ENCODE measurements around the gene C2orf74.
"Not testable (repeated sequence)": the region's sequence is repeated elsewhere in the genome, so short reads cannot be mapped to it uniquely, and the experiment has no call there.

The C2orf74 gene

DNA sequence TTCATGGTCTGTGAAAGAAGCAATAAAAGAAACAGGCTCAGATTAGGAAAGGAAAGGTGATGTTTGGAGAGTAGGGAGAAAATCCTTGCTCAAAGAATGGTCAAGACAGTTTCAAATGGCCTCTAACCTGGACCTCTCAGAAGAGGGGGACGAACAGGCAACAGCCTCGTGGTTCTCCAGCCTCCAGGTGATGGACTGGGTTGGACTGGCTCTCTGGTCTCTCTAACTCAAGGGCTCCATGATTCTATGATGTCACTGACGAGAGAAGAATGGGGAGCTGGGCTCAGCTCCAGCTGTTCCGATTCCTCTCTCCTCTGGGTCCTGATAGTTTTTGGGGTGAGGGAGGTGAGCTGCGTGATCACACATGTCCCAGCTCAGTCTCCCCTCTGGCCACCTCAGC lies at the start of gene C2orf74:
Gene C2orf74, plus strand, starts transcription at position 301 of the 400 bp plus-strand sequence. CDS start 327 bp downstream, outside the sequence.
- no peak within 1 kb of the TSS for H3K4me3 ChIP-seq (ENCODE audit: low read depth, low read length)
- H2AFZ ChIP-seq (ENCODE audit: low read length, unreplicated experiment): no peak within 1 kb of the TSS
- no peak within 1 kb of the TSS for H3K27ac ChIP-seq (ENCODE audit: low read depth, low read length)
- no peaks in the 10 kb centered on the region for H3K27me3 ChIP-seq (ENCODE audit: insufficient read depth, low read length)
- peaks cover 47% of the 10 kb centered on the region for H3K36me3 ChIP-seq (ENCODE audit: insufficient read depth, low read length)
- no peaks in the 10 kb centered on the region for H3K4me1 ChIP-seq (ENCODE audit: control insufficient read depth, insufficient read depth, low read length, unreplicated experiment)
- peaks cover under 1% of the 10 kb centered on the region for H3K79me2 ChIP-seq (ENCODE audit: control insufficient read depth, insufficient read depth, low read length, unreplicated experiment)

DNA sequence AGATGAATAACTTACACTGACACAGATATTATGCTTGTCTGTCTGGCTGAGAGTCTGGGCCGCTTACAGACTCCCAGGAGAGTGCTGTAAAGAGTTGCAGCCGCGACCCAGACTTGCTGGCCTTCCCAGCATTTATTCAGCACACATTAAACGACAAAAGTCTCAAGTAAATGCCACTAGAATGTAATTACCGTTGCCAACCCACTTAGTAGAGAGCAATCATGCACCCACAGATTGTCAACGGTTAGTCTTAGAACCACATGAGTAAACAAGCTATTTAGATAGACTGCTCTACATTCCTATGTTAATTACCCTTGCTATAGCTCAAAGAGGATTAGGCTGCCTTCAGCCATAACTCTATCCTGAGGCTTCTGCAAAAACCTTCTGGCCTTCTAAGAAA lies 47.8 kb upstream of the C2orf74 start:
- H3K79me2 ChIP-seq (ENCODE audit: control insufficient read depth, insufficient read depth, low read length, unreplicated experiment): no peaks in the 10 kb centered on the region
- H3K4me3 ChIP-seq (ENCODE audit: low read depth, low read length): no peak overlapping the region
- no peak overlapping the region for H2AFZ ChIP-seq (ENCODE audit: low read length, unreplicated experiment)
- H3K36me3 ChIP-seq (ENCODE audit: insufficient read depth, low read length): peaks cover 43% of the 10 kb centered on the region
- H3K4me1 ChIP-seq (ENCODE audit: control insufficient read depth, insufficient read depth, low read length, unreplicated experiment): no peaks in the 10 kb centered on the region
- H3K27me3 ChIP-seq (ENCODE audit: insufficient read depth, low read length): no peaks in the 10 kb centered on the region
- no peak overlapping the region for H3K27ac ChIP-seq (ENCODE audit: low read depth, low read length)

DNA sequence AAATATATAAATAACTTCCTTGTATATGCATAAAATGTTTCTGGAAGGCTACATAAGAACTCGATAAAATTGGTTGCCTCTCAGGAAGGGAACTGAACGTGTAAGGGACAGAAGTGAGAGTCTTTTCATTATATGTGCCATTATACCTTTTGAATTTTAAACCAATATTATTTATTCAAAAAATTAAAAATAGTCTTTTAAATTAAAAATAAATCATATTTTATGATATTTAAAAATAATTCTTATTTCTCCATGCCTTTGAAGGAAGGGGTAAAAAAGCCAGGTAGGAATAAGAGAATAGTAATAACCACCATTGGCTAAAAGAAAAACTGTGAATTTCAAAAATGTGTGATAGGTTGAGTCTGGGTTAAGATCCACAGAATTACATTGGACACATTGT lies 45.7 kb upstream of the C2orf74 start:
- H3K4me3 ChIP-seq (ENCODE audit: low read depth, low read length): no peak overlapping the region
- H3K4me1 ChIP-seq (ENCODE audit: control insufficient read depth, insufficient read depth, low read length, unreplicated experiment): no peaks in the 10 kb centered on the region
- no peak overlapping the region for H2AFZ ChIP-seq (ENCODE audit: low read length, unreplicated experiment)
- H3K27me3 ChIP-seq (ENCODE audit: insufficient read depth, low read length): no peaks in the 10 kb centered on the region
- H3K36me3 ChIP-seq (ENCODE audit: insufficient read depth, low read length): peaks cover 45% of the 10 kb centered on the region
- H3K27ac ChIP-seq (ENCODE audit: low read depth, low read length): no peak overlapping the region
- H3K79me2 ChIP-seq (ENCODE audit: control insufficient read depth, insufficient read depth, low read length, unreplicated experiment): no peaks in the 10 kb centered on the region

DNA sequence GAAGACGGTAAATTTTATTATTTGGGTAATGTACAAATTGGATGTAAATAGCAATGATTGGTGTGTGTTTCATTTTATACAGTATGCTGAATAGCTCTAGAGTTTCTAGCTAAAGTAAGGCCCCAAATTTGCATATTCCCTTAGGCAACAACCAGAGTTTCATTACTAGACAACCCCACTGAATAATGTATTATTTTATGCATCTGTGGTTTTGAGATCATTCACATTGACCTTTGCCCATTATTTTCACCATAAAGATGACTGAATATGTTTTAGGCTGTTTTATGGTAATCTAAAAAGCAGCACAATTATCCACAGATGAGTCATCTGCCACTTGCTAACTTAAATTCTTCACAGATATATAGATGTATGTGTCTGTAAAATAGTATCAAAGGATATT lies 44.5 kb upstream of the C2orf74 start:
- Histone ChIP-seq H3K36me3 (ENCODE audit: insufficient read depth, low read length) (peaks cover 33% of the 10 kb centered on the region), H3K79me2 (ENCODE audit: control insufficient read depth, insufficient read depth, low read length, unreplicated experiment) (no peaks in the 10 kb centered on the region), H3K27ac (ENCODE audit: low read depth, low read length) (no peak overlapping the region), H3K4me1 (ENCODE audit: control insufficient read depth, insufficient read depth, low read length, unreplicated experiment) (no peaks in the 10 kb centered on the region), H2AFZ (ENCODE audit: low read length, unreplicated experiment) (no peak overlapping the region), H3K27me3 (ENCODE audit: insufficient read depth, low read length) (no peaks in the 10 kb centered on the region), H3K4me3 (ENCODE audit: low read depth, low read length) (no peak overlapping the region)

DNA sequence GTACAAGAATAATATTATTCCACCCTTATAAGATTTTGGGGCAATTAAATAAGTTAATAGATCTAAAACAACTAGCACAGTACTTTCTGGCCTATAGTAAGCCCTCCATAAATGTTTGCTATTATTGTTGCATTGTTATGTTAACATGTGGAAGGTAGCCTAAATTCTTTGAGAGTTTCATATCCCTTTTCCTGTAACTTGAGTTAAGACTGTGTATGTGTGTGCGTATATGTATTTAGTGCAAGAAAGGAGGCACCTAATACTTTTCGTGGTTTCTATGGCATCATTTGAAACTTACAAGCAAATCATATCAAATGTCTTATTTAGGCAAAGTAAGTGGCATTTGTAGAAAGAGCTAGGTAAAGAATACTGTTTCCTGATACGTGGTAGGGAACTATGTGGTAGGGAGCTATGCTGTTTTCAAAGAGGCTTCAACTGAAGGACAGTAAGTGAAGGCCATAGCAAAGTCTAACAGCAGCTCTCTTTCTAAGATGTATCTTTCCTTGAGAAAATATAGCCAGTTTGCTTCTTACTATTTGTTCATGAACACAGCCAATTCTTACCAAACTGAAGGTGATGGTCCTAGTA lies 36.8 kb upstream of the C2orf74 start:
- no peak overlapping the region for H2AFZ ChIP-seq (ENCODE audit: low read length, unreplicated experiment)
- H3K4me1 ChIP-seq (ENCODE audit: control insufficient read depth, insufficient read depth, low read length, unreplicated experiment): no peaks in the 10 kb centered on the region
- H3K4me3 ChIP-seq (ENCODE audit: low read depth, low read length): no peak overlapping the region
- no peaks in the 10 kb centered on the region for H3K36me3 ChIP-seq (ENCODE audit: insufficient read depth, low read length)
- H3K79me2 ChIP-seq (ENCODE audit: control insufficient read depth, insufficient read depth, low read length, unreplicated experiment): no peaks in the 10 kb centered on the region
- no peak overlapping the region for H3K27ac ChIP-seq (ENCODE audit: low read depth, low read length)
- no peaks in the 10 kb centered on the region for H3K27me3 ChIP-seq (ENCODE audit: insufficient read depth, low read length)

DNA sequence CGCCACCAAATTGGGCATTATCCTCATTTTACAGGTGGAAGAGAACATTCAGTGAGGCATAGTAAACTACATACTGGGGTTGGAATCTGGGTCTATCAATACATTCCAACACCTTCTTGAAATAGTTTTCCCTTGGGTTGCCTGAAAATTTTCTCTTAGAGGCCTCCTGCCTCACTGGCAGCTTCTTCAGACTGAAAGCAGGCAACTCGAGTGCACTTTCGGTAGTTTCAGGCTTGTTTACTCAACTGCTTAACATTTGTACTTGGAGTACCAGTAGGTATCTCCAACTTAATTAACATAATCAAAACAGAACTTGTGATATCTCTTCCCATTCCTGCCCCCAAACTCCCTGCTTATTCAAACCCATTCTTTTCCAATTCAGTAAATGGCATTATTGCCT lies 36.2 kb upstream of the C2orf74 start:
- H3K4me3 ChIP-seq (ENCODE audit: low read depth, low read length): no peak overlapping the region
- H2AFZ ChIP-seq (ENCODE audit: low read length, unreplicated experiment): no peak overlapping the region
- no peaks in the 10 kb centered on the region for H3K27me3 ChIP-seq (ENCODE audit: insufficient read depth, low read length)
- no peaks in the 10 kb centered on the region for H3K4me1 ChIP-seq (ENCODE audit: control insufficient read depth, insufficient read depth, low read length, unreplicated experiment)
- H3K27ac ChIP-seq (ENCODE audit: low read depth, low read length): no peak overlapping the region
- no peaks in the 10 kb centered on the region for H3K79me2 ChIP-seq (ENCODE audit: control insufficient read depth, insufficient read depth, low read length, unreplicated experiment)
- H3K36me3 ChIP-seq (ENCODE audit: insufficient read depth, low read length): no peaks in the 10 kb centered on the region

DNA sequence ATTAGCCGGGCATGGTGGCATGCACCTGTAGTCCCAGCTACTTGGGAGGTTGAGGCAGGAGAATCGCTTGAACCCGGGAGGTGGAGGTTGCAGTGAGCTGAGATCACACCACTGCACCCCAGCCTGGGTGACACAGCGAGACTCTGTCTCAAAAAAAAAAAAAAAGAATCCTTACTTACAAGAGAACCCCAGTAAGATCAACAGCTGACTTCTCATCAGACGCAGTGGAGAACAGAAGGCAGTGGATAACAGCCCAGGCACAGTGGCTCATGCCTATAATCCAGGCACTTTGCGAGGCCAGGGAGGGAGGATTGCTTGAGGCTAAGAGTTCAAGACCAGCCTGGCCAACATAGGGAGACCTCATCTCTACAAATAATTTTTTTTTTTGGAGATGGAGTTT lies 33.9 kb upstream of the C2orf74 start:
- not testable (repeated sequence) for H3K4me3 ChIP-seq (ENCODE audit: low read depth, low read length); H3K36me3 ChIP-seq (ENCODE audit: insufficient read depth, low read length); H2AFZ ChIP-seq (ENCODE audit: low read length, unreplicated experiment); H3K27me3 ChIP-seq (ENCODE audit: insufficient read depth, low read length); H3K4me1 ChIP-seq (ENCODE audit: control insufficient read depth, insufficient read depth, low read length, unreplicated experiment); H3K27ac ChIP-seq (ENCODE audit: low read depth, low read length); H3K79me2 ChIP-seq (ENCODE audit: control insufficient read depth, insufficient read depth, low read length, unreplicated experiment)

DNA sequence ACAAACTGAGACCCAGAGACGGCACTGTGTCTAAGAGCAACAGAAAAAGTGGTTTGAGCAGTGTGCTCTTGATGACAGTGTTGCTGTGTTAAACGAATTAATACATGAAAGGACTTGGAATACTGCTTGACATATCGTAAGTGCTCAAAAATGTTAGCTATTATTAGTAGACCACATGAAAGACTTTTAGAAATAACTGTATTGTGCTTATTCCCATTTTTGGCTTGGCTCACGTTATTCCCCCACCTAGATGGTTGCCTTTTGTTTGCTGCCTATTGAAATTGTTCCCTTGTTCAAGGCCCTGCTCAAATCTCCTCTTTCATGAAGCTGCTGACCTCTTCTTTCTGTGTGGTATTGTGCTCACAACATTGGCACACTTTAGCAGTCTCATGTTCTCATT lies 27.8 kb upstream of the C2orf74 start:
- H3K27ac ChIP-seq (ENCODE audit: low read depth, low read length): no peak overlapping the region
- no peak overlapping the region for H3K4me3 ChIP-seq (ENCODE audit: low read depth, low read length)
- no peaks in the 10 kb centered on the region for H3K79me2 ChIP-seq (ENCODE audit: control insufficient read depth, insufficient read depth, low read length, unreplicated experiment)
- no peaks in the 10 kb centered on the region for H3K27me3 ChIP-seq (ENCODE audit: insufficient read depth, low read length)
- no peak overlapping the region for H2AFZ ChIP-seq (ENCODE audit: low read length, unreplicated experiment)
- no peaks in the 10 kb centered on the region for H3K36me3 ChIP-seq (ENCODE audit: insufficient read depth, low read length)
- no peaks in the 10 kb centered on the region for H3K4me1 ChIP-seq (ENCODE audit: control insufficient read depth, insufficient read depth, low read length, unreplicated experiment)

DNA sequence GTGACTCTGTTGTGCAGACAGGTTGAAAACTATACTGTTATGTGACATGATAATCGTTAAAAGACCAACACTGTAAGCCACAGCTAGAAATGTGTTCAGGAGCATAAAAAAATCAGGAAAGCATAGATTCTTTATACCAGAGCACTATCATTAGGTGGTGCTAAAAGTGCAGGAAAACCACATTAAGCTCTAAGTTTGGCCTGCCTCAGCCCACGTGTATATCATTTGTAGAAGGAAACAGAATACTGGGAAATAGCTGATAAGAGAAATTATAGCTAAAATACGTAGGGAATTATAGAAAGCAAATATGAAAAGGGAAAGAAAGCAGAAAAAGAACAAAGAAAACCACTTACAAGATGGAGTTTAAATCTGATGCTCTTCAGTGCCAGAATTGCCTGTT lies 26.5 kb upstream of the C2orf74 start:
- Histone ChIP-seq H3K27me3 (ENCODE audit: insufficient read depth, low read length) (no peaks in the 10 kb centered on the region), H2AFZ (ENCODE audit: low read length, unreplicated experiment) (no peak overlapping the region), H3K27ac (ENCODE audit: low read depth, low read length) (no peak overlapping the region), H3K4me1 (ENCODE audit: control insufficient read depth, insufficient read depth, low read length, unreplicated experiment) (no peaks in the 10 kb centered on the region), H3K4me3 (ENCODE audit: low read depth, low read length) (no peak overlapping the region), H3K79me2 (ENCODE audit: control insufficient read depth, insufficient read depth, low read length, unreplicated experiment) (no peaks in the 10 kb centered on the region), H3K36me3 (ENCODE audit: insufficient read depth, low read length) (no peaks in the 10 kb centered on the region)

DNA sequence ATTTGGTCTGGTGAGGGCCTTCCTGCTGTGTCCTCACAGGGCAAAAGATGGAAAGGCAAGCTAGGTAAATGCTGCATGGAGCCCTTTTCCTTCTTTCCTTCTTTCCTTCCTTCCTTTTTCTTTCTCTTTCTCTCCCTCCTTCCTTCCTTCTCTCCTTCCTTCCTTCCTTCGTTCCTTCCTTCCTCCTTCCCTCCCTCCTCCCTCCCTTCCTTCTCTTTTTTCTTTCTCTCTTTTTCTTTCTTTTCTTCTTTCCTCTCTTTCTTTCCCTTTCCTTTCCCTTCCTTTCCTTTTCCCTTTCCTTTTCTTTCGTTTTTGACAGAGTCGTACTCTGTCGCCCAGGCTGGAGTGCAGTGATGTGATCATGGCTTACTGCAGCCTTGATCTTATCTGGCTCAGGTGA lies 23.1 kb upstream of the C2orf74 start:
- Histone ChIP-seq H3K27me3 (ENCODE audit: insufficient read depth, low read length) (no peaks in the 10 kb centered on the region), H3K79me2 (ENCODE audit: control insufficient read depth, insufficient read depth, low read length, unreplicated experiment) (no peaks in the 10 kb centered on the region), H3K4me3 (ENCODE audit: low read depth, low read length) (no peak overlapping the region), H2AFZ (ENCODE audit: low read length, unreplicated experiment) (no peak overlapping the region), H3K27ac (ENCODE audit: low read depth, low read length) (no peak overlapping the region), H3K4me1 (ENCODE audit: control insufficient read depth, insufficient read depth, low read length, unreplicated experiment) (no peaks in the 10 kb centered on the region), H3K36me3 (ENCODE audit: insufficient read depth, low read length) (no peaks in the 10 kb centered on the region)

DNA sequence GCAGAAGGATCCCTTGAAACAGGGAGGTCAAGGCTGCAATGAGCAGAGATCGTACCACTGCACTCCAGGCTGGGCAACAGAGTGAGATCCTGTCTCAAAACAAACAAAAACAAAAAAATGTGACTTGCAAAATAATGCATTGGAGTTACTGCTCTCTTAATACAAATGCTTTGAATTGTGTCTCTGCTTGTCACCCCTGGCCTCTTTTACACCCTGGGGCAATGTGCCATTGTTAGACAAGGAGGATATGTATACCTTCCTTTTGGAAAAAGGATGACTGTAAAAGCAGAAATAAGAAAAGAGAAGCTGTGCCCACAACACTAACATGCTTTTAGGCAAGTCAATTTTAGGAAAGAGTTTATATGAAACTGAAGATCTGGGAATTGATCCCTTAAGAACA lies 20.8 kb upstream of the C2orf74 start:
- H3K36me3 ChIP-seq (ENCODE audit: insufficient read depth, low read length): peaks cover 4% of the 10 kb centered on the region; the same call in 1 of the 2 replicates
- H3K27ac ChIP-seq (ENCODE audit: low read depth, low read length): no peak overlapping the region
- H2AFZ ChIP-seq (ENCODE audit: low read length, unreplicated experiment): no peak overlapping the region
- H3K4me3 ChIP-seq (ENCODE audit: low read depth, low read length): no peak overlapping the region
- H3K79me2 ChIP-seq (ENCODE audit: control insufficient read depth, insufficient read depth, low read length, unreplicated experiment): peaks cover 12% of the 10 kb centered on the region
- no peaks in the 10 kb centered on the region for H3K27me3 ChIP-seq (ENCODE audit: insufficient read depth, low read length)
- peaks cover 7% of the 10 kb centered on the region for H3K4me1 ChIP-seq (ENCODE audit: control insufficient read depth, insufficient read depth, low read length, unreplicated experiment)
